Measurements from ENCODE around the gene RNF114.

The RNF114 gene

GRCh38 chr20:49904440-49905214, 31.6 kb upstream of the RNF114 start:
- FAIRE-seq, result no peak

- FAIRE-seq, result no peak
These were observed 30.6 kb upstream of the RNF114 start for GRCh38 chr20:49905415-49906091.

GRCh38 chr20:49906101-49906604, 30.0 kb upstream of the RNF114 start:
- no peak for FAIRE-seq

GRCh38 chr20:49906615-49907154, 29.5 kb upstream of the RNF114 start:
- no peak for FAIRE-seq

GRCh38 chr20:49907405-49908257, 28.6 kb upstream of the RNF114 start:
- no peak for FAIRE-seq

GRCh38 chr20:49908258-49908565, 28.0 kb upstream of the RNF114 start:
- FAIRE-seq, result no peak

GRCh38 chr20:49909499-49910339, 26.5 kb upstream of the RNF114 start:
- FAIRE-seq, result no peak

- FAIRE-seq, result no peak
These were observed 25.9 kb upstream of the RNF114 start for GRCh38 chr20:49910340-49910706.

- FAIRE-seq, result no peak
These were observed 22.7 kb upstream of the RNF114 start for GRCh38 chr20:49913399-49914047.

GRCh38 chr20:49914310-49915117, 21.7 kb upstream of the RNF114 start:
- FAIRE-seq, result no peak

- FAIRE-seq, result no peak
These were observed 21.1 kb upstream of the RNF114 start for GRCh38 chr20:49915118-49915379.

- FAIRE-seq, result no peak
These were observed 20.6 kb upstream of the RNF114 start, which contains the start of gene SPATA2 for GRCh38 chr20:49915380-49916145. TSS of gene SPATA2 (minus strand) at chr20:49915529. CDS start at chr20:49908490, 7,039 bp downstream.

- FAIRE-seq, result no peak
These were observed 19.8 kb upstream of the RNF114 start for GRCh38 chr20:49916146-49917002.

GRCh38 chr20:49918446-49918845, 17.8 kb upstream of the RNF114 start:
- FAIRE-seq, result no peak

- FAIRE-seq, result no peak
These were observed 17.2 kb upstream of the RNF114 start for GRCh38 chr20:49919009-49919408.

- no peak for FAIRE-seq
These were observed 16.7 kb upstream of the RNF114 start for GRCh38 chr20:49919461-49919860.

GRCh38 chr20:49924247-49924646, 11.9 kb upstream of the RNF114 start:
- no peak for FAIRE-seq

GRCh38 chr20:49925901-49926454, 10.2 kb upstream of the RNF114 start:
- FAIRE-seq, result no peak

Data from G401.6 (cell line).